NCI-H748 treated with DMSO at 0.1 percent for 48 hours (cell line): ENCODE data around the gene TFB2M.
A peak's percentile ranks its signal among the peaks of the same experiment; 100 is the strongest.

Experiments used
- DNase-seq: peaks from one replicate; lab custom pipeline; 2025; lab: John Stamatoyannopoulos, UW

TFB2M gene

GRCh38 chr1:246552110-246552509 lies 14.0 kb downstream of the TFB2M start:
- no peak for DNase-seq

GRCh38 chr1:246550402-246550801 lies 15.7 kb downstream of the TFB2M start:
- no peak for DNase-seq

- DNase-seq: no peak
Measured at GRCh38 chr1:246549665-246550064, 16.4 kb downstream of the TFB2M start.

DNA sequence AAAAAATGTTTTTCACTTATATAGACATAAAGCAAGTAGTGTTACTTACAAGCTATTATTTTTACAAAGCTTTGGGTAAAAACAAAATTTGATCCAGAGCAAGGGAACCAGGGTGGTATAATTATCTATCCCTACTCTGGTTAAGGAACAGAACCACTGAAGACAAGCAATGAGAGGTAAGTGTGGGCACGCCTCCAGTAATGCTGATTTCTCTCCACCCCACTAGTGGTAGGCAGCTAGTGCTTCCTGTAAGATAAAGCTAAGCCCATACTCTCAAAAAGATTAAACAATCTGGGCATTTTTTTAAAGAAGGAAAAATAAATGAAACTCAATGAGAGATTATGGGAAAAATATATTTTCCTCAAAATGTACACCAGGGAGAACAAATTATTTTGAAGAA lies 22.1 kb downstream of the TFB2M start:
- no peak for DNase-seq

DNA sequence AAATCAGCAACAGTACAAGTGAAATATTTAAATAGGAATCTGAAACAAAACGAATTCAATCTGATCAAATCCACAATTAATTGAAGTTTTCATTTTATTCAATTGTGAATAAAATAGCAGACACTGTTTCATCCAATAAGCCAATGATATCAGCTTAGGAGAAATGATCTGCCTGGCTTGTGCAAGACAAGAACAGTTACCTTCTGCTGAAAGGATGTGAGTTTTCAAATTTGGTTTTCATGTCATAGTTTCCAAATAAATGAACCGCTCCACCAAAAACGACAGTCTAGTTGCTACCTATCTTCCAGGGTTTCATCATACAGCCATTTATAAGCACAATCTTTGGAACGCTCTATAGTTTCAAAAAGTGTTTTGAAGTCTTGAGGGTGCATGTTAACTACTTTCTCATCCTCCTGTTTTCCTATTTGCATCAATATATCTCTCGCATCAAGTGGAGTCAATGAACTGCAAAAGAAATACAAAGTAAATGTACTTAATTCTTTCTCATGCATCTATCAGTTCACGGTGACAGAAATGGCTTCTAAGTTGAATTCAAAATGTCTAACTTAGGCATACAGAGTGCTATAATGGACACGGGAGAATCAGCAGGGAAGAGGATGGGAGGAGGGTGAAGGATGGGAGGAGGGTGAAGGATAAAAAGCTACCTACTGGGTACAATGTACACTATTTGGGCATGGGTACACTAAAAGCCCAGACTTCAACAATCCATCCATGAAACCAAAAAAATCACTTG lies 25.1 kb downstream of the TFB2M start:
- no peak for DNase-seq

- DNase-seq: peak; percentile 84
Measured at GRCh38 chr1:246537887-246538286, 28.2 kb downstream of the TFB2M start.

- DNase-seq: no peak
Measured at GRCh38 chr1:246537441-246537840, 28.6 kb downstream of the TFB2M start.

- no peak for DNase-seq
Measured at GRCh38 chr1:246534114-246534513, 31.9 kb downstream of the TFB2M start.

DNA sequence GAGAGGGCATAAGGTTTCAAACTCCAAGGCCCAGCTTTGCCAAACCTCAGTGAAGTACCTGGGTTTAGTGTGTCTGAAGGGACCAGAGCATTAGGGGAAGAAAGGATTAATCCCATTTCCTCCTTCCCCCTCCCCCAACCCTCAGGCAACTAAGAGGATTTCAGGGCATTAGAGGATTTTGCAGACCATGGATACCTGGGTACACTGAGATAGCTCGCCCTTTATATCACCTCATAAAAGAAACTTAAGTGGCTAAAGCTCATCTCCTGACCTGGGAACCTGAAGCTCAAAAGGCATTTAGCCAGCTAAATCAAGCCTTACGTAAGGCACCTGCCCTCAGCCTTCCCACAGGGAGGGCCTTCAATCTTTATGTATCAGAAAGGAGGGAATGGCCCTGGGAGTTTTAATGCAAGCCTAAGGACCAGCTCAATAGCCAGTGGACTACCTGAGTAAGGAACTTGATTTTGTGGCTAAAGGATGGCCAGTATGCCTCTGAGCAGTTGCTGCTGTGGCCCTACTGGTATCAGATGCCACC lies 32.6 kb downstream of the TFB2M start:
- no peak for DNase-seq

GRCh38 chr1:246532519-246532918 lies 33.5 kb downstream of the TFB2M start:
- no peak for DNase-seq

- DNase-seq: no peak
Measured at GRCh38 chr1:246530482-246530881, 35.6 kb downstream of the TFB2M start.

DNA sequence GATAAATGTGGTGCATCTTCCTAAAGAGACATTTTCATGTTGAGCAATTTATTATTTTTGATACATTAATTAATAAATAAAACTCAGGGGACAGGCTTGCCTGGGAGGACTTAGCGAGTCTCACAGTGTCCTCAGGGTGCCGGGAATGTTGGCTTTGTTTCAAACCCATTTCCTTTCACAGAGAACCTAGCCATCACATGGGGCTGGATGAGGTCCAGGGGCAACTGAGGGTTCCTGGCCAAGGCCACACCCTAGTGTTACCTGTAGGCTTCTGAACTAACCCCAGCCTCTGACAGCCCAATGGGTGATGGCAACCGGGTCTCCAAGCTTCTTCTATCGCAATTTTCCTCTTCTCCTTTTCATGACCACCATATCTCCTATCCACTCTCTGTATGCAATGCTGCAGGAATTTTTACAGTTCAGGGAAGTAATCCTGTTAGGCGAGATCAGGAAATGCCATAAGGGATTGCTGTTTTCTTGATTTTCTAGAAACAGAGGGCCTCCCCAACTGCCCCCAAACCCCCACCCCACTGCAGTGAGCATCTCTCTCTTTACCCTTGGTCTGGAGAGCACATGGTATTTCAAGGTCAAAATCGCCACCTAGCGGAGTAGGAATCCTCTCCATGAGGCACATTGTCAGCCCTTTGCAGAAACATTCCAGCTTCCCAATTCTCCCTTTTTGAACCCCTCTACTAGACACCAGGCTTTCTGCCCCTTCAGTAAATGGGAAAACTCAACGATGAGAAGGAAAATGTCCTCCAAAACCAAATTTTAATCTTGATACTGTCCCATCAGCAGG lies 36.9 kb downstream of the TFB2M start:
- no peak for DNase-seq

DNA sequence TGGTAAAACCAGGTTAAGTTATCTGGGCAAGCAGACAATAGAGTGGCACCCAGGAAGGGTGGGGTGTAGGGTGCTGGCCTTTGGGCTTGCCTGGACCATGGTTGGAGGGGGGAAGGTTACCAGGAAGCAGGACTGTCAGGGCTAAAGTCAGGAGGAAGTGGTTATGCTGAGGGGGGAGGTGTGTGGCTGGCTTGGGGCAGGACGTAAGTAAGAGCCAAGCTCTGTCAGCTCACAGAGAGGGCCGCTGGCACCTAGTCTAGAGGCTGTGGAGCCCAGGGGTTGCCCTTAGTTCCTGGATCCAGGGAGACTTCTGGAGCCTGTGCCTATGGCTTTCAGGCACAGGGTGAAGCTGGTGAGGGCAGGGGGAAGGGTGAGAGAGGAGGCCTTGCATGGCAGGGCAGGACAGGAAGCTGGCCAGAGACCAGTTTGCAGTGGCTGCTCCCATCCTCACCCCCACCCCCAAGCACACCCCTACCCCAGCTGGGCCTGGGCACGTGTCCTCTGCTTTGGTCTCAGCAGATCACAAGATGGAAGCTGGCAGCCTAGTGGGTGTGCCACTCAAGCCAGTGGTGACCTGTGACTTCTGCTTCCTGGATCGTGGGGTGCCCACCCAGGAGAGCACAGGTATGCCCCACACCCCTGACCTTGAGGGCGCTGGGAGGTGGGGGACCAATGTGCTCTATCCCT lies 38.5 kb downstream of the TFB2M start:
- no peak for DNase-seq

DNA sequence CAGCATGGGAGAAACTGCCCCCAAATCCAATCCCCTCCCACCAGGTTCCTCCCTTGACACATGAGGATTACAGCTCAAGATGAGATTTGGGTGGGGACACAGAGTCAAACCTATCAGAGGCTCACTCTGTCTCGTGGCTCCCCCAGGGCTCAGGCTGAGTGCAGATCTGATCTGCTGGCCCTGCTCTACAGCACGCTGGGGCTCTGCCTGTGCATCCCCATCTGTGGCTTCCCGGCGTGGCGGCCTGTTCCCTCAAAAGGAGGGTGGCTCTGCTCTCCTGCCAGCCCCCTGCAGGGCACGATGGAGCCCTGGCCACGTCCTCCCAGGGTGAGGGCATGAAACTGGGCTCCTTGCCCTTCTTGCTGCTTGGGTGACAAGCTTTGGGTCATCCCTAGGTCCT lies 39.1 kb downstream of the TFB2M start:
- DNase-seq: no peak

DNA sequence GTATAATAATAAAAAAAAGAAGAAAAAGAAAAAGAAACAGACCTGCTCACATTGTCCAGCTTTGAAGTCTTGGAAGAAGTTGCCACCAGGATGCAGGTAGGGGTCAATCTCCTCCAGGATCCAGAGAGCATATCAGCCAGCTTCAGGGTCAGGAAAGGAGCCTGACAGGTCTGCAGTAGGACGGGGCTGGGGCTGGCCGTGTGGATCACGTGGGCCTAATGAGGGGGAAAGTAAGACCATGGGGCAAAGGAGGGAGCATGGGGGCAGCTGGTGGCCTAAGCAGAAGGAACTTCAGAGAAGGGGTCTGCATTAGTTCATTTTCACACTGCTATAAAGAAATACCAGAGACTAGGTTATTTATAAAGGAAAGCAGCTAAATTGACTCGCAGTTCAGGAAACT lies 39.7 kb downstream of the TFB2M start:
- DNase-seq: no peak

GRCh38 chr1:246519514-246519913 lies 46.5 kb downstream of the TFB2M start:
- DNase-seq: no peak

DNA sequence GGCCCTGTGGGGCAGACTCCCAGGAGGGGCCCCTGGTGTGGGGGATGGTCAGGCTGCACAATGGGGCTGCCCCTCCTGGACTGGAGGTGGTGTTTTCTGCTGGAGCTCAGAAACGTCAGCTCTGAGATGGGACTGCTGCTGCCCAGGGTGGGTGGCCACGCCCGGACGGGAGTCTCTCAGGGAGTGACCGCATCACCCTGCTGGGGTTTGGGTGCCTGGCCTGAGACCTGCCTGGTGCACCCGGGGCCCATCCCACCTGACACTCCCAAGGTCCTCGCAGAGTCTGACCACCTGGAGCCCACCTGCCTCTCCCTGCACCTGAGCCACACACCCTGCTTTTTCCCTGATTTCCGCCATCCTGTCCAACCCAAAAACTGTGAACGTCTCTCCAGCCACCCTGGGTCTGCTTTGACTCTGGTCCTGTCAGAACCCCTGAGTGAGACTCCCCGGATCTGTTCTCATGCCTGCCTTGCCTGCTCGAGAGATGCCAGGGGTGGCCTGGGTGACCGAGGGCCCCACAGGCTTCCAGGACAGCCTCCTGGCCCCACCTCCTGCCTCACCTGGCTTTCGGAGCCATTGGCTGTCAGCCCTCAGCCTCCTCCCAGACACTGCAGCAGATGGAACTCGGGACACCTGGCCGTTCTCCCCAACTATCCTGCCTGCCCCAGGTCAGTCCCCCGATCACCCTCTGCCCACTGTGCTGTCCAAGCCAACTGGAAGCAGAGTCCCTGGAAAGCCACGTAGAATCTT lies 47.4 kb downstream of the TFB2M start:
- DNase-seq: no peak

- DNase-seq: no peak
Measured at GRCh38 chr1:246517391-246517790, 48.7 kb downstream of the TFB2M start.

- no peak for DNase-seq
Measured at GRCh38 chr1:246516126-246516525, 49.9 kb downstream of the TFB2M start.

GRCh38 chr1:246515390-246516005 lies 50.6 kb downstream of the TFB2M start:
- no peak for DNase-seq

GRCh38 chr1:246513619-246514343 lies 52.3 kb downstream of the TFB2M start:
- DNase-seq: no peak
